ENCODE results near the gene SPAG16.

DNA sequence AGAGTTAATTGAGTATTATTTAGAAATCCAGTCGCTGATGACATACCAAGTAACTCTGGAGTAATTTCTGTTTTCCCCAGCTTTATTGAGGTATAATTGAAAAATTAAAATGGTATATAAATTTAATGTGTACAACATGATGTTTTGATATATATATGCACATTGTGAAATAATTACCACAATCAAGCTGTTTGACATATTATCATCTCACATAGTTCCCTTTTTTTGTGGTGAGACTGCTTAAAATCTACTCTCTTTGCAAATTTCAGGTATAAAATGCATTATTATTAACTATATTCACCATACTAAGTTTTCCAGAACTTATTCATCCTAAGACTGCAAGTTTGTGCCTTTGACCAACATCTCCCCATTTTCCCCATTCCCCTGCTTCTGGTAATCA, 25.0 kb upstream of the SPAG16 start:
- TF ChIP-seq TAF1 (IDR thresholded peaks at IDR 0.05; ENCODE audit: low read depth) (no peak), NFIC (IDR thresholded peaks at IDR 0.05) (no peak), ZBTB7A (IDR thresholded peaks at IDR 0.05; ENCODE audit: low read depth) (no peak), RAD21 (IDR thresholded peaks at IDR 0.05; ENCODE audit: low read depth) (no peak)

Measured in Ishikawa (cell line).